ENCODE results near the gene SMC3.
"Not testable (repeated sequence)": the region's sequence is repeated elsewhere in the genome, so short reads cannot be mapped to it uniquely, and the experiment has no call there.

Gene SMC3

GRCh38 chr10:110577056-110577455, 9.6 kb downstream of the SMC3 start:
- DNase-seq (ENCODE audit: low read depth in 2 of 2) = no peak

DNA sequence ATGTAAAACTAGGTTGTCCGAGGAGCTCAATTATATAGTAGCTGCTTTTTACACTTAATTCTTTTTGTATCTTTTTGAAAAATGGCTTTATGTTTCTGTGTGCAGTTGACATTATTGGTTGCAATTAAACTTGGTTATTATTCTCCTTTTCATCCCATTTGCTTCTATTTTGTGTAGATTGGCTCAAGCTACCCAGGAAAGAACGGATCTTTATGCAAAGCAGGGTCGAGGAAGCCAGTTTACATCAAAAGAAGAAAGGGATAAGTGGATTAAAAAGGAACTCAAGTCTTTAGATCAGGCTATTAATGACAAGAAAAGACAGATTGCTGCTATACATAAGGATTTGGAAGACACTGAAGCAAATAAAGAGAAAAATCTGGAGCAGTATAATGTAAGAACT, 16.5 kb downstream of the SMC3 start:
- no peak for DNase-seq (ENCODE audit: low read depth in 2 of 2)

- DNase-seq (ENCODE audit: low read depth in 2 of 2) = no peak
Observed at GRCh38 chr10:110591760-110592159, 24.3 kb downstream of the SMC3 start.

GRCh38 chr10:110597476-110597875, 30.0 kb downstream of the SMC3 start:
- DNase-seq (ENCODE audit: low read depth in 2 of 2) = no peak

- DNase-seq (ENCODE audit: low read depth in 2 of 2) = peak in 1 of 2 donors; percentile 28
Observed at GRCh38 chr10:110600487-110601101, 33.1 kb downstream of the SMC3 start.

GRCh38 chr10:110601581-110601980, 34.1 kb downstream of the SMC3 start:
- DNase-seq (ENCODE audit: low read depth in 2 of 2) = no peak

DNA sequence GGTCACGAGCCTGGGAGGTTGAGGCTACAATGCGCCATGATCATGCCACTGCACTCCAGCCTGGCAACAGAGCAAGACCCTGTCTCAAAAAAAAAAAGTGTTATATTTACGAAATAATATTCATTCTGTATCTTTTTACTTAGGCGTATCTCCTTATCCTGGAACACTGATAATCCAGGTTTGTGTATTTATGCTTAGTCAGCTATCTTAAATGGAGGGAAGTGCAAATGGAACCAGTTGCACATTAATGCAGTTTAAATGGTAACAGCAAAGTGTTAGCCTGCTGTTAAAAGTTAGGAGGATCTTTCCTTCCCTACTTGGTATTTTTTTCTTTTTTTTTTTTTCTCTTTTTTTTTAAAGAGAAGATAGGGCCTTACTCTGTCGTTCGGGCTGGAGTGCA, 40.6 kb downstream of the SMC3 start:
- no peak for DNase-seq (ENCODE audit: low read depth in 2 of 2)

DNA sequence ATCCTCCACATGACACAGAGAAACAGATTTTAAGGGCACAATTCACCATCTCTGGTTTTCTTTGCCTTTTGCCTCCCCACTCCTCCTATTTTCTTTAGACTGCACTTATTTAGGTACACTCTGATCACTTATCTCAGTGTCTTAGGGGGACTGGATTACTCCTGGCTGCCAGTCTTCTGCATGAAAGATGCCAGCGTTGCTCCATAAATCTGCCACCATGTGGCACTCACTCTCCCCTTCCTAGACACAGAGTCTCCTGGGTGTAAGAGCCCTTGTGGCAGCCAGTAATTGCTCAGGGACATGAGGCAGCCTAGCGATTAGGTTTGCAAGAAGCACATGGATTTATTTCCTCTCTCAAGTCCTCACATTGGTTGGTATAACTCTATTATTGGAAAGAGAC, 42.1 kb downstream of the SMC3 start:
- no peak for DNase-seq (ENCODE audit: low read depth in 2 of 2)

- DNase-seq (ENCODE audit: low read depth in 2 of 2) = peak in 1 of 2 donors; percentile 44
Observed at GRCh38 chr10:110610308-110610774, 42.8 kb downstream of the SMC3 start.

DNA sequence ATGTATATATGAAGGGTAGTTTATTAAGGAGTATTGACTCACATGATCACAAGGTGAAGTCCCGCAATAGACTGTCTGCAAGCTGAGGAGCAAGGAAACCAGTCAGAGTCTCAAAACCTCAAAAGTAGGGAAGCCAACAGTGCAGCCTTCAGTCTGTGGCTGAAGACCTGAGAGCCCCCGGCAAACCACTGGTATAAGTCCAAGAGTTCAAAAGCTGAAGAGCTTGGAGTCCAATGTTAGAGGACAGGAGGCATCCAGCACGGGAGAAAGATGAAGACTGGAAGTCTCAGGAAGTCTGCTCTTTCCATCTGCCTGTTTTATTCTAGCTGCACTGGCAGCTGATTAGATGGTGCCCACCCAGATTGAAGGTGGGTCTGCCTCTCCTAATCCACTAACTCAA, 43.3 kb downstream of the SMC3 start:
- not testable (repeated sequence) for DNase-seq (ENCODE audit: low read depth in 2 of 2)

- DNase-seq (ENCODE audit: low read depth in 2 of 2) = no peak
Observed at GRCh38 chr10:110612087-110612486, 44.6 kb downstream of the SMC3 start.

DNA sequence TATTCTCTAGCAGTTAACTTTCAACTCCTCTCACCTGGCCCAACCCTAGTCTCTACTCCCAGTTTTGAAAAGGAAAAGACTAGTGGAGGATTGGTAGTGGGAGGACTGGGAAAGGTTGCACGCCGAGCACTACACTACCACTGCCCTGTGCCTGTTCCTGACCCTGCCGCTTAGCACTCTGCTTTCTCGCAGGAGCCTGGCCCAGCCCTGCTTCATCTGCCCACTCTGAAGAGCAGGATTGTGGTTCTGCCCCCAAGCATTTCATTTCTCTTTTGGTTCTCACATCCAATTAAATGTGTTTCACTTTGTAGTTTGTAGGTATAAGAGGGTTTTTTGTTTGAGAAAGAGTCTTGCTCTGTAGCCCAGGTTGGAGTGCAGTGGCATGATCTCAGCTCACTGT, 45.1 kb downstream of the SMC3 start:
- DNase-seq (ENCODE audit: low read depth in 2 of 2) = no peak

DNA sequence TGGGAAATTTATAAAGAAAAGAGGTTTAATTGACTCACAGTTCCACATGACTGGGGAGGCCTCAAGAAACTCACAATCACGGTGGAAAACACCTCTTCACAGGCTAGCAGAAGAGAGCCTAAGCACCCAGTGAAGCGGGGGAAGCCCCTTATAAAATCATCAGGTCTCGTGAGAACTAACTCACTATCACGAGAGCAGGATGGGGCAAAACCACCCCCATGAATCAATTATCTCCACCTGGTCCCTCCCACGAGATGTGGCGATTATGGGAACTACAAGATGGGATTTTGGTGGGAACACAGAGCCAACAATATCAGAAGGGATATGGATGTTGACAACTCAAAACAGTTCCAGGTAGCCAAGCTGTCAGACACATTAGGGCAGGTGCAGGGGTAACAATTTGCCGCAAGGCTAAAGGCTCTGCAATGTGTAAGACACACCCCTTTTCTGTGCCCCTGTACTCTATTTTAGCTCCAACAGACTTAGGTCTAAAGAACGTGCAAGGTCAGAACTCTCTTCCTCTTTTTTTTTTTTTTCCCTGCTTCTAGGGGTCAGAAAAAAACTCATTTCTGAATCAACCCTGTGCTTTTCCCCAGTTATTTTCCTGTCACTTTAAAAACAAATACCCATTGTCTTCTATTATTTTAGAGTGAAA, 46.0 kb downstream of the SMC3 start:
- no peak for DNase-seq (ENCODE audit: low read depth in 2 of 2)

GRCh38 chr10:110613996-110614495, 46.6 kb downstream of the SMC3 start:
- DNase-seq (ENCODE audit: low read depth in 2 of 2) = no peak

DNA sequence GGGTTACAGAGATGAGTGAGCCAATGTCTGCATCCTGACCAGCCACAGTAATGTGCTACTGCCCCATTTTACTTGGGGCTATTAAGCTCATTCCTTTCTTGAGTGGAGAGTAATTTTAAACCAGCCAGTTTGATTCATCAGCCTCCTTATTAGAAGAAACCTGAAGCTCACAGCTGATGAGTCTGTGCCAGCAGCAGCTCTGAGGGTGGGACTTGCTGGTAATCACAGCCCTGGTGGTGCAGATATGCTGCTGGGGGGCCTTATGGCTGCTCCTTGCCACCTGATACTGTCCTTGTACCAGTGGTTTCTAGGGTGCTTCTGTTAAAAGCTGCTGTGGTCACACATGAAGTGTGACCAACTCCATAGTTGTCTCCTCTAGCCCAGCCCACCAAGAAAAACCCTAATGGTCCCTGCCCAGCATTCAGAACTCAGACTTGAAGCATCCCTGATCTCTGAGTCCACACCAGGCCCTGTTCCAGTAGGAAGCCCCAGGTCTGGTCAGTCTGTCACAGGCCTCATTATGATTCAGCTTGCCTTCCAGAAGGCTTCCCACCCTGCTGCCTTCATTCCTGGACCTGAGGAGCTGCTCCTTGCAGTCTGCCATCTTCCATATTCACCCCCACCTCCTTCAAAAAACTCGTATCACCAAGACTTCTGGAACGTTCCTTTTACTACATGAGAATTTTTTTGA, 47.7 kb downstream of the SMC3 start:
- DNase-seq (ENCODE audit: low read depth in 2 of 2) = no peak

- no peak for DNase-seq (ENCODE audit: low read depth in 2 of 2)
Observed at GRCh38 chr10:110616493-110617033, 49.1 kb downstream of the SMC3 start.

GRCh38 chr10:110617425-110618229, 50.1 kb downstream of the SMC3 start:
- DNase-seq (ENCODE audit: low read depth in 2 of 2) = no peak

DNA sequence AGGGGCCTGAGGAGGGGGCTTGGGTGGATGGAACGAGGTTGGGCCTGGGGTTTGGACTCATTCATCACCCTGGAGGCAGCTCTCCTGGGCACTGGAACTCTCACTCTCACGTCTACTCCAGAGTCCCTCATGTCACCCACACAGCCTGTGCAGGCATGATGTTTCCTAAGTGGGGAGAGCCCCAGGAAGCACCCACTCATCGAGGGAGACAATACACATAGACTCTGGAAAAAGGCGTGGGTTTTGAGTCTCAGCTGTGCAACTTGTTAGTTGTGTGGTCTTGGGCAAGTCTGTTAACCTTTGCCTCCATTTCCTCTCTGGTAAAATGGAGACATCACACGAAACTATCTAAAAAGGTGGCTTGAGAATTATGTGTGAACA, 50.7 kb downstream of the SMC3 start:
- no peak for DNase-seq (ENCODE audit: low read depth in 2 of 2)

DNA sequence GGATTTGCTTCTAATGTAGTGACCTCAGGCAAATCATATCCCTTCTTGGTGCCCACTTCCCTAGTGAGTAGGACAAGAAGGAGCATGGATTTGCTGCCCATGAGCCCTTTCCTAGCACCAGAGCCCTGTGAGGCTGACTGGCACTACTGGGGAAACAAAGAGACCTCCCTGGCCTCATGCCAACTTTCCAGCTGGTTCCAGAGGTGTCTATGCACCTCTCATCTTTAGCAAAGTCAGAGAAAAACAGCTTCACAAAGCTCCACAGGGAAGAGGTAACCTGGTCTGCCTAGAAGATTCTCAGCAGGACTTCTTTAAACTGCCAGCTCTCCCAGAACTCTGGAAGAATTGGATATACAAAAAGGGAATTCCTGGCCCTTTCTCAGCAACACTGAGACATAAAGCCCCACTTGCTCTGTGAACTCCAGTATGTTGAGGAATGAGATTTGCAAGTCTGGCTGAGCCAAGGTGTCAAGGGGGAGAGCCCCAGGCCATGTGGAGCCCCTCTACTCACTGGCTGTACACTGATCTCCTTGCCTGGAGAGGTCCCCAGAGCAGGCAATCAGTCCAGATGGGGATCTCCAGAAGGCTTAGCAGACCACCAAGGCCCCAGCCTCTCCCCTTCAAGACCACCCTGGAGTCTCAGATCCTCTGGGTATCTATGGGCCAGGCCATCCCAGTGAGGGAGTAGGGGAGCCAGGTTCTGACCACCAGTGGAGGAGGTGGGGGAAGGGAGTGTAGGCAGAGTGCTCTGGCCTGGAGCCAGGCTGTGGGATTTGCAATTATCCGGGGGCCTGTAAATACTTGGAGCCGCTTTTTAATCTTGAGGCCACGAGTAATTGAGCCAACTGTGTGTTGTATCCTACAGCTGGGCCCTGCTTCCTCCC, 52.3 kb downstream of the SMC3 start:
- no peak for DNase-seq (ENCODE audit: low read depth in 2 of 2)

- no peak for DNase-seq (ENCODE audit: low read depth in 2 of 2)
Observed at GRCh38 chr10:110620398-110620719, 52.9 kb downstream of the SMC3 start.

GRCh38 chr10:110623316-110623715, 55.8 kb downstream of the SMC3 start:
- DNase-seq (ENCODE audit: low read depth in 2 of 2) = not testable (repeated sequence)

All from stimulated activated CD4-positive, alpha-beta T cell treated with anti-CD3 and anti-CD28 coated beads, Interleukin-1b, Interleukin-23, amount 100 ng/mL, for 4 hours (primary cell).